GM19035 (cell line): ENCODE measurements around the gene TBL2.
"Not testable (repeated sequence)": the region's sequence is repeated elsewhere in the genome, so short reads cannot be mapped to it uniquely, and the experiment has no call there.

ENCODE experiments used
- ATAC-seq: cut with Tn5 transposase; IDR thresholded peaks from one replicate; pipeline ENCODE4 v1.9.1; 2021; ENCODE audit not compliant: unreplicated experiment

TBL2 gene

GRCh38 chr7:73537051-73537450 lies 41.3 kb downstream of the TBL2 start:
- no peak for ATAC-seq

- no peak for ATAC-seq
Observed at GRCh38 chr7:73536479-73536878, 41.9 kb downstream of the TBL2 start.

- not testable (repeated sequence) for ATAC-seq
Observed at GRCh38 chr7:73535918-73536317, 42.5 kb downstream of the TBL2 start.

GRCh38 chr7:73533742-73534141 lies 44.6 kb downstream of the TBL2 start:
- no peak for ATAC-seq

GRCh38 chr7:73532224-73532623 lies 46.2 kb downstream of the TBL2 start:
- no peak for ATAC-seq

GRCh38 chr7:73530800-73531199 lies 47.6 kb downstream of the TBL2 start:
- ATAC-seq: no peak

GRCh38 chr7:73526896-73527821 lies 51.2 kb downstream of the TBL2 start:
- no peak for ATAC-seq

GRCh38 chr7:73526158-73526494 lies 52.3 kb downstream of the TBL2 start:
- not testable (repeated sequence) for ATAC-seq

GRCh38 chr7:73522105-73522872 lies 56.1 kb downstream of the TBL2 start, which contains the start of gene BAZ1B:
TSS of gene BAZ1B (minus strand) at chr7:73522293. CDS start at chr7:73521933, 360 bp downstream.
- peak; percentile 90 for ATAC-seq

- peak; percentile 48 for ATAC-seq
Observed at GRCh38 chr7:73521636-73522104, 56.7 kb downstream of the TBL2 start.

GRCh38 chr7:73520673-73521635 lies 57.4 kb downstream of the TBL2 start:
- no peak for ATAC-seq

GRCh38 chr7:73519867-73520672 lies 58.3 kb downstream of the TBL2 start:
- no peak for ATAC-seq

- ATAC-seq: no peak
Observed at GRCh38 chr7:73518470-73518869, 59.9 kb downstream of the TBL2 start.
